MCF 10A (cell line): ENCODE measurements around the gene CCNH. TPM values are rescaled to one million over a fixed set of nuclear protein-coding genes. Genes with fewer than 3 reads are reported as not detected.

Experiments
- BruUV-seq: library from RNA; stranded (reverse); fragments of 400-500 nt; replicated peaks from 2 replicates; lab custom pipeline; 2021; lab: Mats Ljungman, UMichigan
- CTCF ChIA-PET: fragments of 300-600 bp; sonication (Branson Sonifier 250); formaldehyde crosslinking; extraction: SDS; loops from one replicate; lab custom pipeline; 2021; ENCODE audit warnings: antibody characterized with exemption, inconsistent platforms; lab: Yijun Ruan, JAX
- POLR2A ChIA-PET: fragments of 300-600, 350-650 bp; sonication (Branson Sonifier 250); formaldehyde crosslinking; extraction: SDS; loops from one replicate; lab custom pipeline; 2020; ENCODE audit warnings: antibody characterized with exemption, inconsistent platforms; lab: Yijun Ruan, JAX
- DNase-seq: peaks from one replicate; pipeline ENCODE4 v3.0.0-alpha.2; 2018; ENCODE audit not compliant: unreplicated experiment
- H3K27ac Mint-ChIP-seq: one replicate; pipeline ENCODE4 v1.8.0; 2022; ENCODE audit warnings: mild to moderate bottlenecking, low read depth, mixed read lengths; ENCODE audit not compliant: unreplicated experiment
- H3K27me3 Mint-ChIP-seq: one replicate; pipeline ENCODE4 v1.8.0; 2022; ENCODE audit warnings: mixed read lengths; ENCODE audit not compliant: insufficient read depth, unreplicated experiment
- H3K36me3 Mint-ChIP-seq: one replicate; pipeline ENCODE4 v1.8.0; 2022; ENCODE audit warnings: mild to moderate bottlenecking, moderate library complexity, mixed read lengths; ENCODE audit not compliant: insufficient read depth, unreplicated experiment
- H3K4me1 Mint-ChIP-seq: one replicate; pipeline ENCODE4 v1.8.0; 2022; ENCODE audit warnings: mixed read lengths; ENCODE audit not compliant: insufficient read depth, unreplicated experiment
- H3K4me3 Mint-ChIP-seq: one replicate; pipeline ENCODE4 v1.8.0; 2022; ENCODE audit warnings: mild to moderate bottlenecking, moderate library complexity, mixed read lengths; ENCODE audit not compliant: unreplicated experiment
- H3K9me3 Mint-ChIP-seq: one replicate; pipeline ENCODE4 v1.8.0; 2022; ENCODE audit warnings: mixed read lengths; ENCODE audit not compliant: unreplicated experiment
- CTCF ChIP-seq: fragments of 200-600 bp; IDR thresholded peaks from one replicate; pipeline ENCODE4 v1.8.0; 2022; ENCODE audit warnings: antibody characterized with exemption, mild to moderate bottlenecking; ENCODE audit not compliant: unreplicated experiment
- intact Hi-C: fragments of 100-400 bp; cut with micrococcal nuclease; formaldehyde crosslinking; loops from 2 replicates; pipeline ENCODE4 v1.14.1; 2022
- total RNA-seq: library from RNA; stranded (reverse); gene quantifications from 2 replicates; pipeline ENCODE4 v1.2.3, GENCODE V29; 2022

Gene CCNH
- total RNA-seq, 1 experiment from 2014 or later, result 51.5 TPM

GRCh38 chr5:87401626-87402025 lies 11.1 kb downstream of the CCNH start:
- Mint-ChIP-seq H3K27me3 (no peaks in the 10 kb centered on the region), H3K4me1 (peaks cover 14% of the 10 kb centered on the region), H3K9me3 (no peaks in the 10 kb centered on the region), H3K36me3 (peaks cover 84% of the 10 kb centered on the region), H3K27ac (no peak overlapping the region), H3K4me3 (no peak overlapping the region)
- ChIA-PET POLR2A (interaction anchor here (0.7 to 2.7 kb wide), 2 partner anchors 10 to 878 kb away, joined by 3 to 16 read pairs; partner anchors contain the start of gene CCNH), CTCF (interaction anchor here (0.6 to 4.7 kb wide), 3 partner anchors 10 to 331 kb away, joined by 3 to 38 read pairs (median 4); no protein-coding TSS in a partner anchor)
- no TSS peak for BruUV-seq
- DNase-seq, result no peak
- intact Hi-C loops, result no loop called here
- no peak for TF ChIP-seq CTCF

- peaks cover 2% of the 10 kb centered on the region for H3K4me1 Mint-ChIP-seq
- ChIA-PET CTCF (interaction anchor here (0.5 to 4.7 kb wide), 17 partner anchors 8 to 436 kb away, joined by 3 to 38 read pairs (median 4); partner anchors contain the start of gene CCNH), POLR2A (interaction anchor here (0.9 to 2.7 kb wide), 5 partner anchors 9 to 331 kb away, joined by 3 to 16 read pairs (median 5); partner anchors contain the start of genes CCNH and RASA1)
- BruUV-seq, result no TSS peak
- TF ChIP-seq CTCF, result peak; percentile 54
- no peaks in the 10 kb centered on the region for H3K27me3 Mint-ChIP-seq
- H3K4me3 Mint-ChIP-seq, result no peak overlapping the region
- no peak overlapping the region for H3K27ac Mint-ChIP-seq
- H3K36me3 Mint-ChIP-seq, result peaks cover 84% of the 10 kb centered on the region
- DNase-seq, result peak; percentile 46
- no peaks in the 10 kb centered on the region for H3K9me3 Mint-ChIP-seq
- intact Hi-C loops, result loop anchor here (1.0 kb wide), 2 partner anchors 330 to 429 kb away; no protein-coding TSS in a partner anchor
Measured at GRCh38 chr5:87400305-87400899, 12.3 kb downstream of the CCNH start.

GRCh38 chr5:87399720-87400119 lies 13.0 kb downstream of the CCNH start:
- TF ChIP-seq CTCF, result no peak
- Mint-ChIP-seq H3K4me1 (peaks cover 3% of the 10 kb centered on the region), H3K4me3 (no peak overlapping the region), H3K9me3 (no peaks in the 10 kb centered on the region), H3K36me3 (peaks cover 89% of the 10 kb centered on the region), H3K27ac (no peak overlapping the region), H3K27me3 (no peaks in the 10 kb centered on the region)
- no TSS peak for BruUV-seq
- ChIA-PET POLR2A (interaction anchor here (0.9 to 2.7 kb wide), 5 partner anchors 9 to 330 kb away, joined by 3 to 16 read pairs (median 5); partner anchors contain the start of genes CCNH and RASA1), CTCF (interaction anchor here (0.5 to 4.7 kb wide), 17 partner anchors 8 to 435 kb away, joined by 3 to 38 read pairs (median 3); no protein-coding TSS in a partner anchor)
- intact Hi-C loops, result loop anchor here (1.0 kb wide), 2 partner anchors 329 to 428 kb away; no protein-coding TSS in a partner anchor
- no peak for DNase-seq

GRCh38 chr5:87398981-87399614 lies 13.6 kb downstream of the CCNH start:
- Mint-ChIP-seq H3K9me3 (no peaks in the 10 kb centered on the region), H3K36me3 (peaks cover 88% of the 10 kb centered on the region), H3K4me3 (no peak overlapping the region), H3K27ac (no peak overlapping the region), H3K4me1 (peaks cover 8% of the 10 kb centered on the region), H3K27me3 (no peaks in the 10 kb centered on the region)
- TF ChIP-seq CTCF, result no peak
- BruUV-seq, result no TSS peak
- ChIA-PET POLR2A (interaction anchor here (0.6 to 2.7 kb wide), 3 partner anchors 13 to 278 kb away, joined by 3 to 16 read pairs (median 5); partner anchors contain the start of genes CCNH and RASA1), CTCF (interaction anchor here (0.5 to 4.7 kb wide), 7 partner anchors 10 to 414 kb away, joined by 3 to 38 read pairs (median 4); no protein-coding TSS in a partner anchor)
- DNase-seq, result no peak
- intact Hi-C loops, result no loop called here
